Measurements from ENCODE around the gene LIMS1.

Gene LIMS1

GRCh38 chr2:108615480-108616090 lies 81.3 kb downstream of the LIMS1 start:
- DNase-seq (ENCODE audit: low read depth), result no peak

- DNase-seq (ENCODE audit: low read depth), result no peak
Measured at GRCh38 chr2:108616318-108616717, 82.0 kb downstream of the LIMS1 start.

- no peak for DNase-seq (ENCODE audit: low read depth)
Measured at GRCh38 chr2:108616751-108617161, 82.5 kb downstream of the LIMS1 start.

DNA sequence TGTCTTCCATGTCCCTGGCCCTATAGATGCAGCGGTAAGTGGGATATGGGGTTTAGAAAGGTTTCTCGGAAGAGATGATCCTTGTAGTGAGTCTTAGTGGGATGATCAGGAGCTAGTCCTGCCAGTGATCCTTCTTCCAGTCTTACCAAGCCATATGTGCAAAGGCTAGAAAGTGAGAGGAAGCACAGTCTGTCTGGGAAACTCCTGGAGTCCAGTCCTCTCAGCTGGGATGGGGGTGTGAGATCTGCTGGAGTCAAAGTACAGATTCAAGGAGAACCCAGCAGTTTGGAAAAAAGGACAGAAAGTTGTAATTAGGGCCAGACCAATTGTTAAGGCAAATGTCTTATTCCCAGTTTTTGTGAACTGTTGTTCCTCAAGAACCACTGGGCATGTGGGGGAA lies 83.3 kb downstream of the LIMS1 start:
- DNase-seq (ENCODE audit: low read depth), result no peak

- DNase-seq (ENCODE audit: low read depth), result no peak
Measured at GRCh38 chr2:108619925-108620620, 85.8 kb downstream of the LIMS1 start.

GRCh38 chr2:108620656-108621055 lies 86.4 kb downstream of the LIMS1 start:
- DNase-seq (ENCODE audit: low read depth), result no peak

DNA sequence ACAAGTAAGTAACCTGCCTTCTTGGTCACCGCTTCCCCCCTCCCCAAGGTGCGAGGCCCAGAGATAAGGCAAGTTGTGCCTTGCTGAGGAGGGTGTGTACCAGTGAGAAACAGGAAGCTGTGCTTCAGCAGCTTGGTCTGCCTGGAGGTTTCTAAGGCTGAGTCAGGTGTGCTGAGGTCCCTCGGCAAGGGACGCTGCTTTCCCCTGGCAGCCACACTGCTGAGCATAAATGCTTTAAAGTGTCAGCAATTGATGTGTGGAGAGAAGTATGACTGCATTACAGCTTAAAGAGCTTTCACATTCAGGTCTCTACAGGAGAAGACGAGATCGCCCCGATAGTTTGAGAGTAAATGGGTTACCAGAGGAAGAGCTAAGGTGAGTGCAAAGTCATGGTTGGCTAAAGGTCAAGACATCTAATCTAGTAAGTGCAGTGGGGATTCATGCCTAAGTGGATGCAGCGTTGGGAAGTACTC lies 86.9 kb downstream of the LIMS1 start:
- DNase-seq (ENCODE audit: low read depth), result no peak

GRCh38 chr2:108621687-108622681 lies 87.7 kb downstream of the LIMS1 start:
- DNase-seq (ENCODE audit: low read depth), result no peak

GRCh38 chr2:108623616-108624015 lies 89.3 kb downstream of the LIMS1 start:
- DNase-seq (ENCODE audit: low read depth), result no peak

DNA sequence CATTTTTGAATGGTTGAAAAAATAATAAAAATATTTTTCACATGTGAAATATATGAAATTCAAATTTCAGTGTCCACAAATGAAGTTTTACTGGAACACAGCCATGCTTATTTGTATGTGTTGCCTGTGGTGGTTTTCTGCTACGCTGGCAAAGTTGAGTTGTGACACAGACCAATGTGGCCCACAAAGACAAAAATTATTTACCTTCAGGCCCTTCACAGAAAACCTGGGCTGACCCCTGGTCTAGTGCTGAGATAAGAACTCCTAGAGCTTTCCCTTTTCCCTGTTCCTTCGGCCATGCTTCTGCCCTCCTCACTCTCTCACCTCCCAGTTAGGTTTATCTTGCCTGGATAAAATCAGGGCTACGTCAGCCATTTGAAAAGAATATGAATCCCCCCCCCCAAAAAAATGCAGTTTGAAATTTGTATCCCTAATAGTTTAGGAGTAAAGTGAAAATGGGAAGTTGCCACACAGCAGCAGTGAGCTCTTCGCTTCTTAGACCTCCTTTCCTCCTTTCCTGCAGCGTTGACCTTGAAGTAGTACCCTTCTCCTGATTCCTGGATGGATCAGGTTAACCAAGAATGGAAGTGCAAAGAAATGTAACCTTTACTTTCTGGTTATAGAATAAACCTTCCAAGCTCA lies 91.0 kb downstream of the LIMS1 start:
- no peak for DNase-seq (ENCODE audit: low read depth)

DNA sequence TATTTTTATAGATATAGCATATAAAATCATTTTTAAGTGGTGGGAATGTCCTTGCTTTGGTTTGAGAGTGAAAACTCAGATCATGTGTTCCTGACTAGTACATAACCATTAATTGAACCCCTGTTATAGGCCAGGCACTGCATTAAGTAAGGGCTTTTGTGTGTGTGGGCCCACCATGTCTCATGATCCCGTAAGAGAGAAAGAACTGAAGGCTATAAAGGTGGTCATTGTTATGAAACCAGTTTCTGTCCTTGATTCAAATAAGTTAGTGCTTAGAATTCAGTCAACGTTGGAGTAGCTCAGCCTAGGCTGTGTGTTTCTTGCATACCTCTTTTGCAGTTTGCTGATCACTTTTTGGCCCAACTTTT lies 91.5 kb downstream of the LIMS1 start:
- no peak for DNase-seq (ENCODE audit: low read depth)

- DNase-seq (ENCODE audit: low read depth), result no peak
Measured at GRCh38 chr2:108626995-108627394, 92.7 kb downstream of the LIMS1 start.

DNA sequence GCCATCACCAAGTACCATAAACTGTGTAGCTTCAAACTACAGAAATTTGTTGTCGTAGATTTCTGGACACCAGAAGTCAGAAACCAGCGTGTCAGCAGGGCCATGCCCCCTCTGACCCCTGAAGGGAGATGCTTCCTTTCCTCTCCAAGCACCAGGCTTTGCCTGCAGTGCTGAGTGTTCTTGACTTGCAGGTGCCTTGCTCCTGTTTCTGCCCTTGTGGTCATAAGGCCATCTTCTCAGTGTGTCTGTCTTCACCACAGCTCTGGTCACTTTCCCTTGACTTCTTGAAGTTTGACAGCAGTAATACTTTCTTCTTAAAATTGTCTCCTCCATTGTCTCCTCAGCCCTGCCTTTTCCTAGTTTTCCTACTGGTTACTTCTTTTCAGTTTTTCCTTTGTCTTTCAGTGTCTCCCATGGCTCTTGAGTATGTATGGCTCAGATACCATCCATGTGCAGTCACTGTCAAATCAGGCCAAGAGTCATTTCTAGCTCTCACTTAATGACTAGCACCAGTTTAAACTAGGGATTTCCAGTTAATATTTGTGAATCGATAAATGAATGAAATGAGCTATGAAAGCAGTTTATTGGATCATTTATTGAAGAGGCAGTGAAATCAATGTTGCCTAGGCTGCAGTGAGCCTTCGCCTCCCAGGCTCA lies 93.8 kb downstream of the LIMS1 start:
- DNase-seq (ENCODE audit: low read depth), result no peak

DNA sequence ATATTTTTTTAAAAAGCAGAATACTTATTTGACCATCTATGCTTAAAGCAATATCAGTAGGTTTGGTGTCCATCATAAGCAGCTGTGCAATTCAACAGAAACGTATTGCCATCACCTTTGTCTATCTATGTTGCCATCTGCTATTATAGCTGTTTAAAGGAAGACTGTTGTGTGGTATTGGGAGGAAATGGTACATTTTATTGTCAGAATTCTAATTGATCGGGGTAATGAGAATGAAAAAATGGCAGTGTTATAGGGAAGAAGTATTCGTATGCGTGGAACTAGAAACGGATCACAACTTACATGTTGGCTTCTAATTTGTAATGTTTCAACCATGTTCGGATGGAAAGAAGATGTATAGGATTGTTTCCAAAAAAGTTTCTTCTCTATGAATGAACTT lies 94.7 kb downstream of the LIMS1 start:
- no peak for DNase-seq (ENCODE audit: low read depth)

DNA sequence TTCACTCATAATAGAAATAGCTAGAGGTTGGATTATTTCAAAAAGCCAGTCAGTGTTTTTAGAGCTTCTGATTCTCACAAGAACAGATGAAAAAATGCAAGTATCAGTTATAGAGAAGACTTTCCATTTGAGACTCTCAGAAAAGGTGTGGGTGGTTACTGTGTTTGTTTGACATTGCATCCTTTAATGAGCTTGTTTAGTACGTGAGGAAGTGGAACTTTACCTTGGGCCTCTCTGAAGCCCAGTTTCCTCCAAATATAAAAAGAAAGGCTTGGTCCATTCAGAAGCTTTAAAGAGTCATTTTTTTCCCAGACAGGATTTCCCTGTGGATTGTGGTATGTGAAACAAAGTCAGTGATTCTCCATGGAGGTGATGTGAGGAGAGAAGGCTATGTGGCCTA lies 95.1 kb downstream of the LIMS1 start:
- DNase-seq (ENCODE audit: low read depth), result no peak

DNA sequence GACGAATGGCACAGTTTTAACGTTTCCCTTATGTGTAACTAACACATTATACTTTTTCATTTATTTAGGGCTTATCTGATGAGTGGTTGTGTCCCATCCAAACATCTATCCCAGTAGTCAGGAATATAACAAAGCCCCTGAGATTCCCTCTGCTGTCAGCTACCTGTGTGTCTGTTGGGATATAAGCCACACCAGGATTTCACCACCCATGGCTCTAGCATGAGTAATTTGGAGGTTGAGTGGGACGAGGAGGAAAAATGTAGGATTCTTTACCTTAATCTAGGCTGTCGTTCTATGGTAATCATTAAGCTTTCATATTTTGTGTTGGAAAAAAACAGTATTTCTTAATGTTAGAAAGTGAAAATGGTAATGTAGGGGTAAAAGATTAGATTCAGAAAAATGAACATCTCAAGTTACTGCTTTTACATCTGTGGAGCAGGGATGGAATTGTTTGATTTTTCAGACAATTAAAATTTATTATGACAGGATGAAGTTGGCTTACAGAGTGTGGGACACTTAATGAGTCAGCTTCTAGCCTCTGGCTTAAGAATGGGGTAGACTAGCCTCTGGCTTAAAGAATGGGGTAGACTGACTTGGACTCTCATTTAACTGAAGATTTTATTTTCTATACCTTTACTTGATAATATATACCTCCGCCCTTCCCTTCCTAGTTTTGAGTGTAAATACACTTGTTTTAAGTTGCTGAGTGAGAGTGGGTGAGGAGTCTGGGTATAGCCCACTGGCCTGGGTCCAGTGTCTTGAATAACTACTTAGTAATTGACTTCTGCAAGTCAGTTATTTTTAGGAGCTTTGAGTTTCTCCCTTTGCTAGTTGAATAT lies 96.5 kb downstream of the LIMS1 start:
- DNase-seq (ENCODE audit: low read depth), result no peak

GRCh38 chr2:108632332-108633160 lies 98.3 kb downstream of the LIMS1 start:
- no peak for DNase-seq (ENCODE audit: low read depth)

GRCh38 chr2:108633409-108633808 lies 99.1 kb downstream of the LIMS1 start:
- DNase-seq (ENCODE audit: low read depth), result no peak

GRCh38 chr2:108634011-108634410 lies 99.7 kb downstream of the LIMS1 start:
- DNase-seq (ENCODE audit: low read depth), result no peak
